Lower lobe of right lung (tissue), 2 donors: ENCODE results near the gene SLC38A1. TPM values are rescaled to one million over a fixed set of nuclear protein-coding genes. Genes with fewer than 3 reads are reported as not detected.

Experiments used
- ATAC-seq, 2 donors: fragments of 200-7000 bp; cut with Tn5 transposase; one replicate each; pipeline ENCODE4 v1.9.1; 2020 to 2022; ENCODE audit warnings: mild to moderate bottlenecking in 2 of 2, moderate library complexity in 2 of 2
- DNase-seq: peaks from one replicate; pipeline ENCODE4 v3.0.0-alpha.2; 2020
- H3K27ac ChIP-seq: fragments of 200-600 bp; one replicate; pipeline ENCODE4 v1.8.0; 2022
- H3K27me3 ChIP-seq: fragments of 200-600 bp; one replicate; pipeline ENCODE4 v1.8.0; 2022; ENCODE audit warnings: low read depth
- H3K36me3 ChIP-seq: fragments of 200-600 bp; one replicate; pipeline ENCODE4 v1.8.0; 2022; ENCODE audit warnings: mild to moderate bottlenecking
- H3K4me1 ChIP-seq: fragments of 200-600 bp; one replicate; pipeline ENCODE4 v1.8.0; 2022
- H3K4me3 ChIP-seq: fragments of 200-600 bp; one replicate; pipeline ENCODE4 v1.8.0; 2022; ENCODE audit warnings: mild to moderate bottlenecking
- H3K9me3 ChIP-seq: fragments of 200-600 bp; one replicate; pipeline ENCODE4 v1.8.0; 2022
- intact Hi-C: fragments of 100-400 bp; cut with DNase I; formaldehyde crosslinking; loops from one replicate; pipeline ENCODE4 v1.11.0; 2022
- total RNA-seq: library from RNA; stranded (reverse); fragmentation: NEBNext Ultra II Directional; extraction: Animal tissue kit (Norgen Biotek cat#: 25700); gene quantifications from one replicate; pipeline ENCODE4 v1.2.1, GENCODE V29; 2021
- TF ChIP-seq, protein P1 (sequence below): fragments of 200-600 bp; IDR thresholded peaks from one replicate; pipeline ENCODE4 v1.8.0; 2022; ENCODE audit warnings: antibody characterized with exemption, mild to moderate bottlenecking
- donor health status: DM: no; HTN: yes; CAD: no; lungs with severe emphysema.

The SLC38A1 gene
- total RNA-seq, 1 donor from 2014 or later: 45.8 TPM

DNA sequence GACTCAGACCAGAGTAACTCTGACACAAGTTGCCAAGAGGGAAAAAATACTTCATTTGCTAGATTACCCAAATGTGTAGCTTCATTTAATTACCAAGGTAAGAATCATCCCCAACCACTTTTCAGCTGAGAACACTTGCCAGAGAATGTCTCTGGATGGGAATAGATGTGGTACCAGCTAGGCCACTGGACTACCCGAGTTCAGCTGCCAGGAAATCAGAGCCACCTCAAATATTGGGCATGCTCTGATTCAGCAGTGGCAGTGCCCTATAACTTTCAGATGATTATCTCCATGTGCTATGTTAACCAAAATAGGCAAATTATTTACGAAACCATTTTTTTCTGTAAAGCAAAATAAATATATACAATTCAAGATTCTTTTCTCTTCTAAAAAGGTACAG is 80.7 kb downstream of the SLC38A1 start:
- intact Hi-C loops: no loop called here
- no peak for DNase-seq
- no peak overlapping the region for H3K27ac ChIP-seq
- H3K9me3 ChIP-seq: no peaks in the 10 kb centered on the region
- no peaks in the 10 kb centered on the region for H3K36me3 ChIP-seq
- TF ChIP-seq, protein P1, sequence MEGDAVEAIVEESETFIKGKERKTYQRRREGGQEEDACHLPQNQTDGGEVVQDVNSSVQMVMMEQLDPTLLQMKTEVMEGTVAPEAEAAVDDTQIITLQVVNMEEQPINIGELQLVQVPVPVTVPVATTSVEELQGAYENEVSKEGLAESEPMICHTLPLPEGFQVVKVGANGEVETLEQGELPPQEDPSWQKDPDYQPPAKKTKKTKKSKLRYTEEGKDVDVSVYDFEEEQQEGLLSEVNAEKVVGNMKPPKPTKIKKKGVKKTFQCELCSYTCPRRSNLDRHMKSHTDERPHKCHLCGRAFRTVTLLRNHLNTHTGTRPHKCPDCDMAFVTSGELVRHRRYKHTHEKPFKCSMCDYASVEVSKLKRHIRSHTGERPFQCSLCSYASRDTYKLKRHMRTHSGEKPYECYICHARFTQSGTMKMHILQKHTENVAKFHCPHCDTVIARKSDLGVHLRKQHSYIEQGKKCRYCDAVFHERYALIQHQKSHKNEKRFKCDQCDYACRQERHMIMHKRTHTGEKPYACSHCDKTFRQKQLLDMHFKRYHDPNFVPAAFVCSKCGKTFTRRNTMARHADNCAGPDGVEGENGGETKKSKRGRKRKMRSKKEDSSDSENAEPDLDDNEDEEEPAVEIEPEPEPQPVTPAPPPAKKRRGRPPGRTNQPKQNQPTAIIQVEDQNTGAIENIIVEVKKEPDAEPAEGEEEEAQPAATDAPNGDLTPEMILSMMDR: no peak
- H3K27me3 ChIP-seq: no peaks in the 10 kb centered on the region
- ATAC-seq: no peak
- H3K4me3 ChIP-seq: no peak overlapping the region
- peaks cover 10% of the 10 kb centered on the region for H3K4me1 ChIP-seq

- intact Hi-C loops: no loop called here
These were observed 81.8 kb downstream of the SLC38A1 start for GRCh38 chr12:46187023-46187422.

DNA sequence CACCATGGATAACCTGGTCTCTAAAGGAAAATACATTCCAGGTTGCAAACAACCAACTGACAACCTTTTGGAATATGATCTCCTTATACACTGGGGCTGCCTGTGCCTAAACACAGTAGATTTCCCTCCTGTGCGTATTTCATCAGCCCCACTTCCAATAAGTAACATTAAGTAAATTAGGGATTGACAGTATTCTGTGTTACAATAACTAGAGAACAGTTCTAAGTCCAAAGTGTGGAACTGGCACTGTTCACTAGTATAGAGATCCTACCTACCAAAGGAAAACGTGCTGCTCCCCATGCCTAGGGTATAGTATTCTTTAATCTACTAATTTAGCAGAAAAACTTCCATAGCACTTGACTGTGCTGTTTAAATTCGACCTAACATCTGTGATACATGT is 82.8 kb downstream of the SLC38A1 start:
- intact Hi-C loops: no loop called here

More at GRCh38 chr12:46187023-46187422, 81.8 kb downstream of the SLC38A1 start:
- Histone ChIP-seq H3K4me1 (peaks cover 10% of the 10 kb centered on the region), H3K4me3 (no peak overlapping the region), H3K27ac (no peak overlapping the region), H3K27me3 (no peaks in the 10 kb centered on the region), H3K9me3 (no peaks in the 10 kb centered on the region), H3K36me3 (no peaks in the 10 kb centered on the region)
- no peak for DNase-seq
- peak; percentile 39 to 61 for ATAC-seq
- TF ChIP-seq, protein P1: no peak

DNA sequence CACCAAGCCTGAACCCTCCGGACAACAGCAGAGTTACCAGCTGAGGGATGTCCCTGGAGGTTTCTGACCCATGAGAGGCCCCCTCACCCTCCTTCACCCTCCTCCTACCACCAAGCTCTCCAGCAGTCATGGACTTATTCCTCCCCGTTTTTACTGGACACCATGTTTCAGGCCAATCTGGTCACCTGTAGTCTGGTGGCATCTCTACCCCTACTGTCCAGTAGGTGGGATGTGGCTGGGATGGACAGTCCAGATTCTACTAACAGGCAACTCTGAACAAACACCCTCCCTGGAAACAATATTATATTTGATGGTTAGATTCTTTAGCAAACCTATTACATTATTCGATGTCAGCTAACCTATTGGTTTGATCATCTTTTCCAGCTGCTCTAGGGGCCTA is 83.2 kb downstream of the SLC38A1 start:
- intact Hi-C loops: no loop called here
- Histone ChIP-seq H3K9me3 (no peaks in the 10 kb centered on the region), H3K4me1 (peaks cover 10% of the 10 kb centered on the region), H3K36me3 (no peaks in the 10 kb centered on the region), H3K27ac (no peak overlapping the region), H3K27me3 (no peaks in the 10 kb centered on the region), H3K4me3 (no peak overlapping the region)
- DNase-seq (no peak), ATAC-seq (no peak)
- TF ChIP-seq, protein P1: no peak

More for the DNA sequence above, 82.8 kb downstream of the SLC38A1 start:
- Histone ChIP-seq H3K9me3 (no peaks in the 10 kb centered on the region), H3K27ac (no peak overlapping the region), H3K4me3 (no peak overlapping the region), H3K4me1 (peaks cover 10% of the 10 kb centered on the region), H3K27me3 (no peaks in the 10 kb centered on the region), H3K36me3 (no peaks in the 10 kb centered on the region)
- DNase-seq (no peak), ATAC-seq (no peak)
- TF ChIP-seq, protein P1: no peak

GRCh38 chr12:46184798-46185595 is 83.8 kb downstream of the SLC38A1 start:
- Histone ChIP-seq H3K9me3 (no peaks in the 10 kb centered on the region), H3K27me3 (no peaks in the 10 kb centered on the region), H3K4me3 (no peak overlapping the region), H3K4me1 (peaks cover 10% of the 10 kb centered on the region), H3K36me3 (no peaks in the 10 kb centered on the region), H3K27ac (no peak overlapping the region)
- intact Hi-C loops: no loop called here
- TF ChIP-seq, protein P1: no peak
- ATAC-seq: no peak
- DNase-seq: no peak
